K562 (cell line): ENCODE data around the gene NMUR2. TPM values are rescaled to one million over a fixed set of nuclear protein-coding genes. Genes with fewer than 3 reads are reported as not detected.

Experiments
- ATAC-seq: fragments of 200-7000 bp; cut with Tn5 transposase; 3 replicates; pipeline ENCODE4 v1.9.1; 2020; ENCODE audit warnings: moderate library complexity
- BruUV-seq: library from RNA; stranded (reverse); fragments of 400-500 nt; replicated peaks from 2 replicates; lab custom pipeline; 2021; lab: Mats Ljungman, UMichigan
- CTCF ChIA-PET: fragments of 300-600 bp; formaldehyde crosslinking; extraction: SDS; loops from one replicate; lab custom pipeline; 2021; ENCODE audit warnings: low intra/inter-chr PET ratio; lab: Yijun Ruan, JAX
- POLR2A ChIA-PET: fragments of 300-600, 350-650 bp; sonication (Branson Sonifier 250); formaldehyde crosslinking; extraction: SDS; loops from one replicate; lab custom pipeline; 2021; ENCODE audit warnings: antibody characterized with exemption, inconsistent platforms; lab: Yijun Ruan, JAX
- DNase-seq, 4 experiments: peaks; one replicate each; pipeline versions ENCODE4 v3.0.0 to v3.0.0-alpha.2; 2011 to 2018; ENCODE audit warnings: low spot score in 3 of 4, mixed read lengths in 3 of 4; ENCODE audit errors: extremely low read depth in 1 of 4
- FAIRE-seq: peaks from 2 replicates; lab custom pipeline; 2011; peaks lifted over from hg19 to GRCh38; lab: Jason Lieb, UNC
- H2AFZ ChIP-seq: 2 replicates; pipeline ENCODE4 v1.6.0; 2011; ENCODE audit warnings: low read depth, low read length, control low read depth, inconsistent platforms
- H3K27ac ChIP-seq: fragments of 200-600 bp; 3 replicates; pipeline ENCODE4 v1.8.0; 2011; ENCODE audit warnings: low read depth, mild to moderate bottlenecking, control low read depth, inconsistent platforms, low read length, moderate library complexity, mixed read lengths; ENCODE audit errors: extremely low read depth
- H3K27me3 ChIP-seq, 2 experiments: fragments of 300-600 bp in 1 of 2; 2 replicates in 1 of 2; 3 replicates in 1 of 2; pipeline versions ENCODE4 v1.6.0 to v1.8.0; 2011; ENCODE audit warnings: inconsistent platforms in 2 of 2, low read length in 2 of 2, mild to moderate bottlenecking in 1 of 2, mixed read lengths in 1 of 2, moderate library complexity in 1 of 2; ENCODE audit not compliant: control insufficient read depth in 2 of 2, insufficient read depth in 2 of 2
- H3K36me3 ChIP-seq: fragments of 300-600 bp; 3 replicates; pipeline ENCODE4 v1.8.0; 2011; ENCODE audit warnings: mild to moderate bottlenecking, low read length, inconsistent platforms; ENCODE audit not compliant: control insufficient read depth, insufficient read depth
- H3K4me1 ChIP-seq, 2 experiments: fragments of 200-600 bp in 1 of 2; replicated peaks in 1 of 2; 2 replicates in 1 of 2; 3 replicates in 1 of 2; pipeline versions ENCODE4 v1.5.1 to v1.8.0; 2011; ENCODE audit warnings: inconsistent platforms in 2 of 2, low read length in 2 of 2, mild to moderate bottlenecking in 1 of 2, mixed read lengths in 1 of 2, moderate library complexity in 1 of 2; ENCODE audit not compliant: control insufficient read depth in 2 of 2, insufficient read depth in 2 of 2
- H3K4me2 ChIP-seq: 2 replicates; pipeline ENCODE4 v1.6.1; 2011; ENCODE audit warnings: low read length, control low read depth, inconsistent platforms, mixed read lengths; ENCODE audit not compliant: insufficient read depth
- H3K4me3 ChIP-seq: fragments of 200-600 bp; sonication (generic), shearing (Covaris generic); 2 replicates; pipeline ENCODE4 v1.5.1; 2016; ENCODE audit warnings: control low read depth, inconsistent platforms
- H3K79me2 ChIP-seq: fragments of 200-600 bp; 3 replicates; pipeline ENCODE4 v1.8.0; 2011; ENCODE audit warnings: low read length, inconsistent platforms; ENCODE audit not compliant: control insufficient read depth, insufficient read depth
- H3K9ac ChIP-seq, 2 experiments: 2 replicates each; pipeline versions ENCODE4 v1.6.0 to v1.6.1; 2011; ENCODE audit warnings: low read depth in 2 of 2, low read length in 2 of 2, control low read depth in 1 of 2, inconsistent platforms in 1 of 2, mild to moderate bottlenecking in 1 of 2, mixed read lengths in 1 of 2; ENCODE audit not compliant: insufficient read depth in 1 of 2
- H3K9me1 ChIP-seq: one replicate; pipeline ENCODE4 v1.6.0; 2011; ENCODE audit warnings: inconsistent platforms, mild to moderate bottlenecking, low read length, moderate library complexity; ENCODE audit not compliant: control insufficient read depth, insufficient read depth
- H3K9me3 ChIP-seq: replicated peaks from 2 replicates; pipeline ENCODE4 v1.5.1; 2011; ENCODE audit warnings: low read depth, low read length, inconsistent platforms; ENCODE audit not compliant: control insufficient read depth, insufficient read depth
- H4K20me1 ChIP-seq: replicated peaks from 2 replicates; pipeline ENCODE4 v1.6.1; 2011; ENCODE audit warnings: low read length, inconsistent platforms, mixed read lengths; ENCODE audit not compliant: control insufficient read depth, insufficient read depth
- DNMT1 ChIP-seq: fragments of 450-650 bp; IDR thresholded peaks from 2 replicates; pipeline ENCODE4 v1.6.1; 2016; ENCODE audit warnings: antibody characterized with exemption, mild to moderate bottlenecking
- GTF2E2 ChIP-seq: fragments of 200-800 bp; sonication (Bioruptor generic); IDR thresholded peaks from 2 replicates; pipeline ENCODE4 v1.6.1; 2016; ENCODE audit warnings: missing genetic modification characterization, missing compliant biosample characterization
- ILK ChIP-seq: fragments of 450-650 bp; IDR thresholded peaks from 2 replicates; pipeline ENCODE4 v1.6.1; 2016; ENCODE audit warnings: missing genetic modification characterization, low read depth, mild to moderate bottlenecking, missing compliant biosample characterization, moderate library complexity, borderline replicate concordance
- KLF6 ChIP-seq: fragments of 250-450 bp; sonication (Bioruptor Pico); IDR thresholded peaks from 2 replicates; pipeline ENCODE4 v1.4.0; 2020; ENCODE audit warnings: mild to moderate bottlenecking, moderate library complexity, borderline replicate concordance
- PHB2 ChIP-seq: fragments of 450-650 bp; IDR thresholded peaks from 2 replicates; pipeline ENCODE4 v1.6.1; 2017; ENCODE audit warnings: low read depth
- RNF2 ChIP-seq: sonication (generic); IDR thresholded peaks from 2 replicates; pipeline ENCODE4 v1.6.1; 2016
- WHSC1 ChIP-seq: IDR thresholded peaks from one replicate; pipeline ENCODE4 v1.6.1; 2012; ENCODE audit warnings: low read length, control low read depth, inconsistent platforms
- ZBTB9 ChIP-seq: fragments of 450-650 bp; formaldehyde crosslinking; IDR thresholded peaks from 2 replicates; pipeline ENCODE4 v1.4.0; 2020; ENCODE audit warnings: mild to moderate bottlenecking, moderate library complexity
- ZFPM2 ChIP-seq: fragments of 250-450 bp; sonication (Bioruptor Pico); IDR thresholded peaks from 2 replicates; pipeline ENCODE4 v1.5.1; 2022; ENCODE audit warnings: mild to moderate bottlenecking
- ZNF121 ChIP-seq: sonication (generic); formaldehyde crosslinking; conservative IDR thresholded peaks from 2 replicates; pipeline ENCODE4 v1.8.0; 2022; ENCODE audit warnings: missing genetic modification reagents
- ZNF253 ChIP-seq: fragments of 250-450 bp; sonication (Bioruptor Pico); conservative IDR thresholded peaks from 2 replicates; pipeline ENCODE4 v1.6.1; 2021; ENCODE audit warnings: mild to moderate bottlenecking
- WGBS: fragments of 100-300 bp; shearing (Covaris generic); methylation state at CpG from one replicate; pipeline ENCODE4 v1.1.6; 2016; ENCODE audit warnings: low coverage, mixed read lengths; ENCODE audit not compliant: insufficient coverage; ENCODE audit errors: missing lambda C conversion rate; 5-methylcytosine and 5-hydroxymethylcytosine counted together
- in situ Hi-C: fragments of 300-500 bp; cut with MboI; formaldehyde crosslinking; loops from 4 replicates; pipeline ENCODE4 v1.15.0; 2018; ENCODE audit warnings: inconsistent platforms, mixed read lengths
- intact Hi-C: fragments of 100-400 bp; cut with micrococcal nuclease; formaldehyde crosslinking; loops from 2 replicates; pipeline ENCODE4 v1.14.2; 2022
- polyA plus RNA-seq, 8 experiments: library from polyadenylated mRNA; depleted of rRNA in 4 of 8; stranded (reverse) in 5 of 8; unstranded in 3 of 8; fragments of >200 nt; fragmentation: Nextera tagmentation in 2 of 8; fragmentation: Illumina TruSeq in 1 of 8; extraction: Ambion mirVana in 2 of 8; extraction: Trizol in 1 of 8; gene quantifications; 2 replicates each; pipeline versions ENCODE4 v1.2.1 to v1.2.3, GENCODE V29; 2011 to 2014; ENCODE audit warnings: inconsistent platforms in 1 of 8, missing spikeins in 1 of 8
- total RNA-seq, 7 experiments: library from RNA; depleted of rRNA in 6 of 7; stranded (reverse); fragments of >200 nt in 6 of 7; fragmentation: Illumina TruSeq in 2 of 7; extraction: Trizol in 2 of 7; gene quantifications; 2 replicates each; pipeline versions ENCODE4 v1.2.1 to v1.2.3, GENCODE V29; 2011 to 2021; ENCODE audit warnings: low replicate concordance in 1 of 7

Gene NMUR2
- total and polyA plus RNA-seq, 9 of the 15 experiments (the other 6 are each of a cell fraction or from before 2014, with no cell fraction given): not detected

- H3K79me2 ChIP-seq: no peaks in the 10 kb centered on the region
- no peaks in the 10 kb centered on the region for H3K36me3 ChIP-seq
- H3K9me1 ChIP-seq: no peaks in the 10 kb centered on the region
- in situ Hi-C loops (no loop called here), intact Hi-C loops (no loop called here)
- no peak overlapping the region for H3K27ac ChIP-seq
- no peak overlapping the region for H3K4me2 ChIP-seq
- H3K9me3 ChIP-seq: no peaks in the 10 kb centered on the region
- FAIRE-seq (no peak), ATAC-seq (no peak), DNase-seq (no peak)
- WGBS: 0% methylated on average over 1 of the region's 1 CpG
- CTCF ChIA-PET: no interaction called here
- no peaks in the 10 kb centered on the region for H3K27me3 ChIP-seq
- no peak overlapping the region for H3K4me3 ChIP-seq
- no TSS peak for BruUV-seq
- no peaks in the 10 kb centered on the region for H3K4me1 ChIP-seq
- TF ChIP-seq ZBTB9 (CRISPR knock-in tag): no peak
- TF ChIP-seq ILK (tag): no peak
- no peak for TF ChIP-seq PHB2
- no peak overlapping the region for H2AFZ ChIP-seq
- POLR2A ChIA-PET: no interaction called here
- no peaks in the 10 kb centered on the region for H4K20me1 ChIP-seq
- no peak overlapping the region for H3K9ac ChIP-seq
Measured at GRCh38 chr5:152412129-152412528, 7.0 kb upstream of the NMUR2 start.

- H3K36me3 ChIP-seq: no peaks in the 10 kb centered on the region
- FAIRE-seq: no peak
- H3K9ac ChIP-seq: no peak overlapping the region
- BruUV-seq: no TSS peak
- POLR2A ChIA-PET: interaction anchor here (0.7 kb wide), 1 partner anchor 11 kb away, joined by 3 read pairs; no protein-coding TSS in a partner anchor
- intact Hi-C loops: no loop called here
- H3K79me2 ChIP-seq: no peaks in the 10 kb centered on the region
- no peak for TF ChIP-seq KLF6 (CRISPR knock-in tag)
- no peak for TF ChIP-seq GTF2E2
- TF ChIP-seq ZFPM2 (CRISPR knock-in tag): no peak
- no peak for TF ChIP-seq ZNF121 (CRISPR knock-in tag)
- TF ChIP-seq ZNF253 (CRISPR knock-in tag): no peak
- TF ChIP-seq RNF2: no peak
- no peak for TF ChIP-seq DNMT1
- TF ChIP-seq WHSC1: no peak
- TF ChIP-seq, all 486 proteins: peak for 0
- no peak overlapping the region for H3K27ac ChIP-seq
- H3K4me2 ChIP-seq: no peak overlapping the region
- ATAC-seq: no peak
- H3K4me1 ChIP-seq: no peaks in the 10 kb centered on the region
- H3K9me1 ChIP-seq: no peaks in the 10 kb centered on the region
- no peak overlapping the region for H3K4me3 ChIP-seq
- in situ Hi-C loops: no loop called here
- H2AFZ ChIP-seq: no peak overlapping the region
- WGBS: 0% methylated on average over 1 of the region's 1 CpG
- no peaks in the 10 kb centered on the region for H3K27me3 ChIP-seq
- no peaks in the 10 kb centered on the region for H4K20me1 ChIP-seq
- DNase-seq: no peak
- H3K9me3 ChIP-seq: 0 out of 2 replicates have a peak, but pooled peaks cover 3% of the 10 kb centered on the region
- CTCF ChIA-PET: no interaction called here
Measured at GRCh38 chr5:152406082-152406481, 1.0 kb upstream of the NMUR2 start.
